ENCODE data around the gene ASPSCR1. TPM values are rescaled to one million over a fixed set of nuclear protein-coding genes. Genes with fewer than 3 reads are reported as not detected.

The ASPSCR1 gene
- total and polyA plus RNA-seq, 9 of the 15 experiments (the other 6 are each of a cell fraction or from before 2014, with no cell fraction given) = 0.90 to 36.9 (median 11.6) TPM

GRCh38 chr17:82019690-82020571 is 42.5 kb downstream of the ASPSCR1 start (continued):
- TF ChIP-seq DDX20 (tag; IDR thresholded peaks at IDR 0.05; ENCODE audit: low read depth) (no peak), PHTF2 (CRISPR knock-in tag; IDR thresholded peaks at IDR 0.05) (no peak), RBBP5 (IDR thresholded peaks at IDR 0.05; ENCODE audit: borderline replicate concordance, insufficient read depth, low read length, poor library complexity, severe bottlenecking) (no peak), MNT (conservative IDR thresholded peaks at IDR 0.05) (no peak; a peak in 1 of 4 replicates), SNAPC5 (CRISPR knock-in tag; IDR thresholded peaks at IDR 0.05) (no peak), TEAD4 (IDR thresholded peaks at IDR 0.05; ENCODE audit: low read length) (no peak), TEAD4 (CRISPR knock-in tag; IDR thresholded peaks at IDR 0.05; ENCODE audit: borderline replicate concordance) (no peak), EZH2 (IDR thresholded peaks at IDR 0.05; ENCODE audit: borderline replicate concordance, low read depth, low read length) (no peak), CTCFL (IDR thresholded peaks at IDR 0.05; ENCODE audit: borderline replicate concordance, insufficient read depth, low read depth, low read length, poor library complexity, severe bottlenecking) (peak; percentile 96), MEF2D (tag; conservative IDR thresholded peaks at IDR 0.05; ENCODE audit: low read depth) (no peak), CREB3 (tag; conservative IDR thresholded peaks at IDR 0.05; ENCODE audit: low read depth) (no peak), SIRT6 (IDR thresholded peaks at IDR 0.05; ENCODE audit: low read depth, low read length) (no peak), ZNF431 (CRISPR knock-in tag; IDR thresholded peaks at IDR 0.05) (no peak), HDGF (IDR thresholded peaks at IDR 0.05) (peak; percentile 84; the same call in 1 of the 2 replicates), PTBP1 (IDR thresholded peaks at IDR 0.05; ENCODE audit: low read depth, low read length) (peak; percentile 17; the same call in 1 of the 2 replicates), COPS2 (conservative IDR thresholded peaks at IDR 0.05) (no peak), POLR3A (IDR thresholded peaks at IDR 0.05; ENCODE audit: borderline replicate concordance, extremely low read depth, insufficient read depth, insufficient read length) (no peak), POLR2AphosphoS2 (IDR thresholded peaks at IDR 0.05; ENCODE audit: low read length) (peak; percentile 85; the same call in 1 of the 2 replicates)

All from K562 (cell line).